Liver (tissue), 3 donors: Measurements from ENCODE around the gene KYAT1.

Experiments used
- CTCF ChIP-seq: fragments of 150-350 bp; IDR thresholded peaks from 2 replicates; pipeline ENCODE4 v1.5.1; 2017; ENCODE audit warnings: improper control_type of control experiment, low read depth, low read length; ENCODE audit not compliant: missing input control
- MAX ChIP-seq: IDR thresholded peaks from 2 replicates; pipeline ENCODE4 v1.6.1; 2016; ENCODE audit warnings: antibody characterized with exemption
- TAF1 ChIP-seq: conservative IDR thresholded peaks from 2 replicates; pipeline ENCODE4 v1.6.1; 2016; ENCODE audit warnings: antibody characterized with exemption, mild to moderate bottlenecking
- ZBTB33 ChIP-seq: IDR thresholded peaks from 2 replicates; pipeline ENCODE4 v1.6.1; 2016; ENCODE audit warnings: antibody characterized with exemption
- donor health status: healthy.
- donor health status: healthy.

GRCh38 chr9:128822407-128823042, 59.2 kb downstream of the KYAT1 start:
- TF ChIP-seq CTCF (no peak), TAF1 (no peak), ZBTB33 (no peak), MAX (no peak)
